ENCODE results near the gene RAB4B. TPM values are rescaled to one million over a fixed set of nuclear protein-coding genes. Genes with fewer than 3 reads are reported as not detected.

RAB4B gene
- total RNA-seq, 1 donor from 2014 or later: 15.2 TPM

GRCh38 chr19:40737102-40737644 is 40.9 kb upstream of the RAB4B start:
- H3K4me1 Mint-ChIP-seq: peaks cover 3% of the 10 kb centered on the region
- no peak overlapping the region for H3K27ac Mint-ChIP-seq (ENCODE audit: unreplicated experiment)
- H3K27me3 Mint-ChIP-seq (ENCODE audit: low read depth): no peaks in the 10 kb centered on the region
- DNase-seq (ENCODE audit: low read depth, low spot score): no peak
- no peak overlapping the region for H3K4me3 Mint-ChIP-seq
- H3K36me3 Mint-ChIP-seq (ENCODE audit: low read depth): peaks cover 13% of the 10 kb centered on the region
- no peak for TF ChIP-seq CTCF (conservative IDR thresholded peaks at IDR 0.05)
- H3K9me3 Mint-ChIP-seq: no peaks in the 10 kb centered on the region

GRCh38 chr19:40739030-40739839 is 38.8 kb upstream of the RAB4B start:
- Mint-ChIP-seq H3K4me3 (no peak overlapping the region), H3K36me3 (ENCODE audit: low read depth) (peaks cover 6% of the 10 kb centered on the region), H3K4me1 (peaks cover 3% of the 10 kb centered on the region), H3K9me3 (no peaks in the 10 kb centered on the region), H3K27ac (ENCODE audit: unreplicated experiment) (no peak overlapping the region), H3K27me3 (ENCODE audit: low read depth) (no peaks in the 10 kb centered on the region)
- TF ChIP-seq CTCF (conservative IDR thresholded peaks at IDR 0.05): no peak
- no peak for DNase-seq (ENCODE audit: low read depth, low spot score)

- H3K36me3 Mint-ChIP-seq (ENCODE audit: low read depth): peaks cover 6% of the 10 kb centered on the region
- no peak for TF ChIP-seq CTCF (conservative IDR thresholded peaks at IDR 0.05)
- no peak overlapping the region for H3K27ac Mint-ChIP-seq (ENCODE audit: unreplicated experiment)
- DNase-seq (ENCODE audit: low read depth, low spot score): no peak
- H3K4me1 Mint-ChIP-seq: peaks cover 3% of the 10 kb centered on the region
- no peak overlapping the region for H3K4me3 Mint-ChIP-seq
- no peaks in the 10 kb centered on the region for H3K27me3 Mint-ChIP-seq (ENCODE audit: low read depth)
- no peaks in the 10 kb centered on the region for H3K9me3 Mint-ChIP-seq
Observed at GRCh38 chr19:40739871-40740703, 38.0 kb upstream of the RAB4B start.

GRCh38 chr19:40740747-40741146 is 37.3 kb upstream of the RAB4B start:
- Mint-ChIP-seq H3K36me3 (ENCODE audit: low read depth) (peaks cover 4% of the 10 kb centered on the region), H3K27me3 (ENCODE audit: low read depth) (no peaks in the 10 kb centered on the region), H3K4me1 (peaks cover 3% of the 10 kb centered on the region), H3K9me3 (no peaks in the 10 kb centered on the region), H3K4me3 (no peak overlapping the region), H3K27ac (ENCODE audit: unreplicated experiment) (peak overlapping the region; percentile 62)
- no peak for TF ChIP-seq CTCF (conservative IDR thresholded peaks at IDR 0.05)
- DNase-seq (ENCODE audit: low read depth, low spot score): no peak

- H3K36me3 Mint-ChIP-seq (ENCODE audit: low read depth): peaks cover 4% of the 10 kb centered on the region
- H3K4me3 Mint-ChIP-seq: no peak overlapping the region
- TF ChIP-seq CTCF (conservative IDR thresholded peaks at IDR 0.05): no peak
- no peaks in the 10 kb centered on the region for H3K27me3 Mint-ChIP-seq (ENCODE audit: low read depth)
- no peak for DNase-seq (ENCODE audit: low read depth, low spot score)
- peak overlapping the region; percentile 67 for H3K27ac Mint-ChIP-seq (ENCODE audit: unreplicated experiment)
- no peaks in the 10 kb centered on the region for H3K9me3 Mint-ChIP-seq
- H3K4me1 Mint-ChIP-seq: peaks cover 3% of the 10 kb centered on the region
Observed at GRCh38 chr19:40741527-40742390, 36.3 kb upstream of the RAB4B start.
